ENCODE results near the gene LYG1. TPM values are rescaled to one million over a fixed set of nuclear protein-coding genes. Genes with fewer than 3 reads are reported as not detected.

The LYG1 gene
- total and polyA plus RNA-seq, 2 of the 13 experiments (the other 11 are each of a cell fraction or from before 2014, with no cell fraction given): 1.00 to 2.9 TPM

DNA sequence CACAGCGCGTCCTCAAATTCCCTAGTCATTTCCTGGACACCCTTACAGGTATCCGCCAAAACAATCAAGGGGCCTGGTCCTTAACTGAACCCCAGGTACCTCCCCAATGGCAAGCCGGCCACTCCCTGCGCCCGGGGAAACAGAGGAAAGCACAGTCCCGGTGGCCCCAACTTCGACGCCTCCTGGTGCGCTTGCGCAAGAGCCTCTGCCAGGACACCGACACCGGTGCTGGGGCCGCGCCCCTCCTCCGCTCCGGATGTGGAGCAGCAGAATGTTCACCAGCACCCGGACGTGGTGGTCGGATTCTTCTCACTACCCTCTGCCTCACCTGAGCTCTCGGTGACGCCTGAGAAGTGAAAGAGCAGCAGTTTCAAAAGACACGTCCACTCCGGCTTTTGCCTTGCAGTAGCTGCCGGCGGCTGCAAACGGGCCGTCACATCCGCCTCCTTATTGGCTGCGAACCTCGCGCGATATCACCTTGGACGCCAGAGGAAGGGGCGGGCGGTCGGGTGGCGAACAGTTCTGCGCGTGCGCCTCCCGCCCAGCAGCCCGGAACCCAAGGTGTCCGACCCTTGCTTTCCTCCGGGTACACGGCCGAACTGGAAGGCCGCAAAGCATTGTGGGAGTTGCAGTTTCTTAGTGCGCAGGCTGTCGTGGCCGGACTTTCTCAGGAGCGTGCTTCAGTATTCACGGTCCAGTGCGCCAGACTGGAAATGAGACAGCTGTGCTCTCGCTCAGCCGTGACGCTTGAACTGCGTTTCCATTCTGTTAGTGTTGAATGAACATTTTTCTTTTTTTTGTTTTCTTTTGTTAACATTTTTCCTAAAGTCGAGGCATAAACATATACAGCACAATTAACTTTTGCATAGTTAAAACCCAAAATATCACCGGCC lies 35.2 kb upstream of the LYG1 start, which contains the start of gene TXNDC9 (continued):
- TF ChIP-seq, protein P1, sequence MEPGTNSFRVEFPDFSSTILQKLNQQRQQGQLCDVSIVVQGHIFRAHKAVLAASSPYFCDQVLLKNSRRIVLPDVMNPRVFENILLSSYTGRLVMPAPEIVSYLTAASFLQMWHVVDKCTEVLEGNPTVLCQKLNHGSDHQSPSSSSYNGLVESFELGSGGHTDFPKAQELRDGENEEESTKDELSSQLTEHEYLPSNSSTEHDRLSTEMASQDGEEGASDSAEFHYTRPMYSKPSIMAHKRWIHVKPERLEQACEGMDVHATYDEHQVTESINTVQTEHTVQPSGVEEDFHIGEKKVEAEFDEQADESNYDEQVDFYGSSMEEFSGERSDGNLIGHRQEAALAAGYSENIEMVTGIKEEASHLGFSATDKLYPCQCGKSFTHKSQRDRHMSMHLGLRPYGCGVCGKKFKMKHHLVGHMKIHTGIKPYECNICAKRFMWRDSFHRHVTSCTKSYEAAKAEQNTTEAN (CRISPR knock-in tag; conservative IDR thresholded peaks at IDR 0.05): 0 out of 2 replicates have a peak, but pooled peaks have one; percentile 62
- TF ChIP-seq RFXAP (CRISPR knock-in tag; IDR thresholded peaks at IDR 0.05; ENCODE audit: borderline replicate concordance) (peak; percentile 91; the same call in 1 of the 2 replicates), GZF1 (CRISPR knock-in tag; IDR thresholded peaks at IDR 0.05) (0 out of 2 replicates have a peak, but pooled peaks have one; percentile 65), MAF1 (CRISPR knock-in tag; IDR thresholded peaks at IDR 0.05; ENCODE audit: borderline replicate concordance) (0 out of 2 replicates have a peak, but pooled peaks have one; percentile 18), ZNF670 (CRISPR knock-in tag; IDR thresholded peaks at IDR 0.05; ENCODE audit: borderline replicate concordance) (peak; percentile 96; the same call in 1 of the 2 replicates), LCORL (IDR thresholded peaks at IDR 0.05) (0 out of 2 replicates have a peak, but pooled peaks have one; percentile 9), LCORL (CRISPR knock-in tag; IDR thresholded peaks at IDR 0.05) (peak; percentile 30; the same call in 1 of the 2 replicates), CHD2 (IDR thresholded peaks at IDR 0.05; ENCODE audit: low read depth, low read length) (peak; percentile 92), RXRA (CRISPR knock-in tag; IDR thresholded peaks at IDR 0.05) (peak; percentile 81), ZNF777 (CRISPR knock-in tag; IDR thresholded peaks at IDR 0.05) (peak; percentile 92), FLYWCH1 (CRISPR knock-in tag; IDR thresholded peaks at IDR 0.05) (no peak), HES4 (CRISPR knock-in tag; IDR thresholded peaks at IDR 0.05; ENCODE audit: borderline replicate concordance) (no peak)
- TF ChIP-seq, protein P2, sequence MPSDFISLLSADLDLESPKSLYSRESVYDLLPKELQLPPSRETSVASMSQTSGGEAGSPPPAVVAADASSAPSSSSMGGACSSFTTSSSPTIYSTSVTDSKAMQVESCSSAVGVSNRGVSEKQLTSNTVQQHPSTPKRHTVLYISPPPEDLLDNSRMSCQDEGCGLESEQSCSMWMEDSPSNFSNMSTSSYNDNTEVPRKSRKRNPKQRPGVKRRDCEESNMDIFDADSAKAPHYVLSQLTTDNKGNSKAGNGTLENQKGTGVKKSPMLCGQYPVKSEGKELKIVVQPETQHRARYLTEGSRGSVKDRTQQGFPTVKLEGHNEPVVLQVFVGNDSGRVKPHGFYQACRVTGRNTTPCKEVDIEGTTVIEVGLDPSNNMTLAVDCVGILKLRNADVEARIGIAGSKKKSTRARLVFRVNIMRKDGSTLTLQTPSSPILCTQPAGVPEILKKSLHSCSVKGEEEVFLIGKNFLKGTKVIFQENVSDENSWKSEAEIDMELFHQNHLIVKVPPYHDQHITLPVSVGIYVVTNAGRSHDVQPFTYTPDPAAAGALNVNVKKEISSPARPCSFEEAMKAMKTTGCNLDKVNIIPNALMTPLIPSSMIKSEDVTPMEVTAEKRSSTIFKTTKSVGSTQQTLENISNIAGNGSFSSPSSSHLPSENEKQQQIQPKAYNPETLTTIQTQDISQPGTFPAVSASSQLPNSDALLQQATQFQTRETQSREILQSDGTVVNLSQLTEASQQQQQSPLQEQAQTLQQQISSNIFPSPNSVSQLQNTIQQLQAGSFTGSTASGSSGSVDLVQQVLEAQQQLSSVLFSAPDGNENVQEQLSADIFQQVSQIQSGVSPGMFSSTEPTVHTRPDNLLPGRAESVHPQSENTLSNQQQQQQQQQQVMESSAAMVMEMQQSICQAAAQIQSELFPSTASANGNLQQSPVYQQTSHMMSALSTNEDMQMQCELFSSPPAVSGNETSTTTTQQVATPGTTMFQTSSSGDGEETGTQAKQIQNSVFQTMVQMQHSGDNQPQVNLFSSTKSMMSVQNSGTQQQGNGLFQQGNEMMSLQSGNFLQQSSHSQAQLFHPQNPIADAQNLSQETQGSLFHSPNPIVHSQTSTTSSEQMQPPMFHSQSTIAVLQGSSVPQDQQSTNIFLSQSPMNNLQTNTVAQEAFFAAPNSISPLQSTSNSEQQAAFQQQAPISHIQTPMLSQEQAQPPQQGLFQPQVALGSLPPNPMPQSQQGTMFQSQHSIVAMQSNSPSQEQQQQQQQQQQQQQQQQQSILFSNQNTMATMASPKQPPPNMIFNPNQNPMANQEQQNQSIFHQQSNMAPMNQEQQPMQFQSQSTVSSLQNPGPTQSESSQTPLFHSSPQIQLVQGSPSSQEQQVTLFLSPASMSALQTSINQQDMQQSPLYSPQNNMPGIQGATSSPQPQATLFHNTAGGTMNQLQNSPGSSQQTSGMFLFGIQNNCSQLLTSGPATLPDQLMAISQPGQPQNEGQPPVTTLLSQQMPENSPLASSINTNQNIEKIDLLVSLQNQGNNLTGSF (CRISPR knock-in tag; IDR thresholded peaks at IDR 0.05): no peak
- TF ChIP-seq, protein P3, sequence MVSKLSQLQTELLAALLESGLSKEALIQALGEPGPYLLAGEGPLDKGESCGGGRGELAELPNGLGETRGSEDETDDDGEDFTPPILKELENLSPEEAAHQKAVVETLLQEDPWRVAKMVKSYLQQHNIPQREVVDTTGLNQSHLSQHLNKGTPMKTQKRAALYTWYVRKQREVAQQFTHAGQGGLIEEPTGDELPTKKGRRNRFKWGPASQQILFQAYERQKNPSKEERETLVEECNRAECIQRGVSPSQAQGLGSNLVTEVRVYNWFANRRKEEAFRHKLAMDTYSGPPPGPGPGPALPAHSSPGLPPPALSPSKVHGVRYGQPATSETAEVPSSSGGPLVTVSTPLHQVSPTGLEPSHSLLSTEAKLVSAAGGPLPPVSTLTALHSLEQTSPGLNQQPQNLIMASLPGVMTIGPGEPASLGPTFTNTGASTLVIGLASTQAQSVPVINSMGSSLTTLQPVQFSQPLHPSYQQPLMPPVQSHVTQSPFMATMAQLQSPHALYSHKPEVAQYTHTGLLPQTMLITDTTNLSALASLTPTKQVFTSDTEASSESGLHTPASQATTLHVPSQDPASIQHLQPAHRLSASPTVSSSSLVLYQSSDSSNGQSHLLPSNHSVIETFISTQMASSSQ (IDR thresholded peaks at IDR 0.05; ENCODE audit: low read depth): 0 out of 2 replicates have a peak, but pooled peaks have one; percentile 17
- TF ChIP-seq, protein P3 (CRISPR knock-in tag; IDR thresholded peaks at IDR 0.05; ENCODE audit: borderline replicate concordance): peak; percentile 88; the same call in 1 of the 2 replicates
- TF ChIP-seq, protein P4, sequence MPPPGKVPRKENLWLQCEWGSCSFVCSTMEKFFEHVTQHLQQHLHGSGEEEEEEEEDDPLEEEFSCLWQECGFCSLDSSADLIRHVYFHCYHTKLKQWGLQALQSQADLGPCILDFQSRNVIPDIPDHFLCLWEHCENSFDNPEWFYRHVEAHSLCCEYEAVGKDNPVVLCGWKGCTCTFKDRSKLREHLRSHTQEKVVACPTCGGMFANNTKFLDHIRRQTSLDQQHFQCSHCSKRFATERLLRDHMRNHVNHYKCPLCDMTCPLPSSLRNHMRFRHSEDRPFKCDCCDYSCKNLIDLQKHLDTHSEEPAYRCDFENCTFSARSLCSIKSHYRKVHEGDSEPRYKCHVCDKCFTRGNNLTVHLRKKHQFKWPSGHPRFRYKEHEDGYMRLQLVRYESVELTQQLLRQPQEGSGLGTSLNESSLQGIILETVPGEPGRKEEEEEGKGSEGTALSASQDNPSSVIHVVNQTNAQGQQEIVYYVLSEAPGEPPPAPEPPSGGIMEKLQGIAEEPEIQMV (CRISPR knock-in tag; IDR thresholded peaks at IDR 0.05; ENCODE audit: low read depth): peak; percentile 77; the same call in 1 of the 2 replicates
